Measurements from ENCODE around the gene PDE5A.

- TF ChIP-seq CTCF (IDR thresholded peaks at IDR 0.05) (no peak), EZH2 (IDR thresholded peaks at IDR 0.05; ENCODE audit: borderline replicate concordance, insufficient read depth, low read depth, low read length, poor library complexity, severe bottlenecking) (no peak)
These were observed 150.0 kb downstream of the PDE5A start for GRCh38 chr4:119478446-119479179.
